A549 treated with Hydrocortisone at 1 μM for 4 hours (cell line): ENCODE measurements around the gene HRH4. TPM values are rescaled to one million over a fixed set of nuclear protein-coding genes. Genes with fewer than 3 reads are reported as not detected.

Source experiments
- total RNA-seq: library from RNA; stranded (reverse); fragments of 200-300 nt; extraction: Qiagen RNA extraction; gene quantifications from 5 replicates; pipeline ENCODE4 v1.2.3, GENCODE V29; 2022

Gene HRH4, protein sequence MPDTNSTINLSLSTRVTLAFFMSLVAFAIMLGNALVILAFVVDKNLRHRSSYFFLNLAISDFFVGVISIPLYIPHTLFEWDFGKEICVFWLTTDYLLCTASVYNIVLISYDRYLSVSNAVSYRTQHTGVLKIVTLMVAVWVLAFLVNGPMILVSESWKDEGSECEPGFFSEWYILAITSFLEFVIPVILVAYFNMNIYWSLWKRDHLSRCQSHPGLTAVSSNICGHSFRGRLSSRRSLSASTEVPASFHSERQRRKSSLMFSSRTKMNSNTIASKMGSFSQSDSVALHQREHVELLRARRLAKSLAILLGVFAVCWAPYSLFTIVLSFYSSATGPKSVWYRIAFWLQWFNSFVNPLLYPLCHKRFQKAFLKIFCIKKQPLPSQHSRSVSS
- total RNA-seq: not detected in 5 replicates

DNA sequence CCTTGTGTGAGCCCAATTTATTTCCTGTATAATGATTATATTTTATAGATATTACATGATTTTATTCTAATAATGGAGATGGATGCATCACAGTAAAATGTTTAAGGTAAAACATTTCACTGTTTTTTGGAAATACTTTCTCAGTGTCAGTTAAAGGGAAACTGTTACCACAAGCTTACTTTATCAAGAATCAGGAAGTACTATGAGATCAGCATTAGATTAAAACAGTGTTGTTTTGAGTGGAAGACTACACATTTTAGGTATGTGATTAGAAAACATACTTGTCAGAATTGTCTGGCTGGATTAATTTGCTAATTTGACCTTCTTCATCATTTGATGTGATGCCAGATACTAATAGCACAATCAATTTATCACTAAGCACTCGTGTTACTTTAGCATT is at the start of gene HRH4:
Gene HRH4, plus strand, starts transcription at position 250 of the 400 bp plus-strand sequence. Its CDS starts 92 bp downstream, at position 342.

DNA sequence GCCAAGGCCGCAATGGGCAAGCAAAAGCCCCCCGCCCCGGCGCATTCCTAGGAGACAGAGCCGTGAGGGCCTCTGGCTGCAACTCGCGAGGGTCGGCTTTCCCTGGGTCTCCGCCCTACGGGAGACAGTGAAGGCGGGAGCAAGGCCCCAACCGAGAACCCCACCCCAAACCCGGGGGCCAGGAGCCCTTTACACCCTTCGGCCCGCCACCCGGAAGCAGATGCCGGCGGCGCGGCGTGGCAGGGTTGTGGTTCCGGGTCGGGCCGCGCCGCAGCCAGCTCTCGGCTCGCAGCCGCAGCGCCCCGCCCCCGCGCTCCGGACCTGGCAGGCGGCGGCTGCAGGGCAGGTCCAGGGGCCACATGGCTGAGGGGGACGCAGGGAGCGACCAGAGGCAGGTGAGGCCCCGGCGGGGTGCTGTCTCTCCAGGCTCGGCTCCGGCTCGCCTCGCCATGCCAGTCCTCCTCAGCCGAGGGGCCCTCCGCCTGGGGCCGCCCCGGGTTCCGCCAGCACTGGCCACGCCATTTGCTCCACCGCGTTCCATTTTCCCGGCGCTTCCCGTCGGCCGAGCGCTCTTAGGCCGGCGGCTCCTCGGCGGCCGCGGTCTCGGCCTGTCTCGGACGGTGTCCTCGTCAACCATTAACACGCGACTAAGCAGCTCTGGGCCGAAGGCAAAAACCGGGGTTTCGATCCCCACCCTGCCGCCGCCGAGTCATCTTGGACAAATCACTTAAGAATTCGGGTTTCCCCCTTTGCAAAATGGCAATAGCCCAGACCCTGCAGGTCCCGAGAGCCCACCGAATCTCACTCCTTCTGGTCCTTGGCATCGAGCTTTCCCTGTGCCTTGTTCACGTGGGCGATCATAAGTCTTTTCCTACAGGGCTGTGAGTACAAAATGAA is 33.8 kb upstream of the HRH4 start, which contains the start of gene IMPACT:
Gene IMPACT, plus strand, starts transcription at position 273 of the 897 bp plus-strand sequence. Its CDS starts 87 bp downstream, at position 360.

Other genes starting within 250 kb of the HRH4 start
- gene OSBPL1A, start 62.8 kb upstream of the HRH4 start, total RNA-seq: 12.6 to 22.1 TPM (median 15.3 TPM) in 5 replicates
- gene IMPACT, start 34.0 kb upstream of the HRH4 start, total RNA-seq: 10.6 to 15.4 TPM (median 13.1 TPM) in 5 replicates